Measurements from ENCODE around the gene LINC00632. TPM values are rescaled to one million over a fixed set of nuclear protein-coding genes. Genes with fewer than 3 reads are reported as not detected.

LINC00632 gene
- total and polyA plus RNA-seq, 11 donors, result 4.7 to 716 (median 55.8) TPM

DNA sequence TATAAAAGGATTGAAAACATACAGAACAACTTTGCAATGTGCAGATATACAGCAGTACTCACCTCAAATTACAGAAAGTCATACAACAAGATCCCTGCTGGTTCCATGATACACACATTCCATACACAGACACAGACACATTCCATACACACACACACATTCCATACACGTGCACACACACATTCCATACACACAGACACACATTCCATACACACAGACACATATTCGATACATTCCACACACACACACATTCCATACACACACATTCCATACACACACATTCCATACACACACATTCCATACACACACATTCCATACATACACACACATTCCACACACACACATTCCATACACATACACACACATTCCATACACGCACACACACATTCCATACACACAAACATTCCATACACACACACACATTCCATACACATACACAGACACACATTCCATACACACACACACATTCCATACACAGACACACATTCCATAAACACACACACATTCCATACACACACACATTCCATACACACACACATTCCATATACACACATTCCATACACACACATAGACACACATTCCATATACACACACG, 13.7 kb downstream of the LINC00632 start:
- no peak for TF ChIP-seq POLR2A (IDR thresholded peaks at IDR 0.05)
- TF ChIP-seq, protein P1, sequence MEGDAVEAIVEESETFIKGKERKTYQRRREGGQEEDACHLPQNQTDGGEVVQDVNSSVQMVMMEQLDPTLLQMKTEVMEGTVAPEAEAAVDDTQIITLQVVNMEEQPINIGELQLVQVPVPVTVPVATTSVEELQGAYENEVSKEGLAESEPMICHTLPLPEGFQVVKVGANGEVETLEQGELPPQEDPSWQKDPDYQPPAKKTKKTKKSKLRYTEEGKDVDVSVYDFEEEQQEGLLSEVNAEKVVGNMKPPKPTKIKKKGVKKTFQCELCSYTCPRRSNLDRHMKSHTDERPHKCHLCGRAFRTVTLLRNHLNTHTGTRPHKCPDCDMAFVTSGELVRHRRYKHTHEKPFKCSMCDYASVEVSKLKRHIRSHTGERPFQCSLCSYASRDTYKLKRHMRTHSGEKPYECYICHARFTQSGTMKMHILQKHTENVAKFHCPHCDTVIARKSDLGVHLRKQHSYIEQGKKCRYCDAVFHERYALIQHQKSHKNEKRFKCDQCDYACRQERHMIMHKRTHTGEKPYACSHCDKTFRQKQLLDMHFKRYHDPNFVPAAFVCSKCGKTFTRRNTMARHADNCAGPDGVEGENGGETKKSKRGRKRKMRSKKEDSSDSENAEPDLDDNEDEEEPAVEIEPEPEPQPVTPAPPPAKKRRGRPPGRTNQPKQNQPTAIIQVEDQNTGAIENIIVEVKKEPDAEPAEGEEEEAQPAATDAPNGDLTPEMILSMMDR (IDR thresholded peaks at IDR 0.05), result no peak
- 45 to 62% (median 53%) methylated on average over 4 of the region's 4 CpGs for WGBS, 4 donors

DNA sequence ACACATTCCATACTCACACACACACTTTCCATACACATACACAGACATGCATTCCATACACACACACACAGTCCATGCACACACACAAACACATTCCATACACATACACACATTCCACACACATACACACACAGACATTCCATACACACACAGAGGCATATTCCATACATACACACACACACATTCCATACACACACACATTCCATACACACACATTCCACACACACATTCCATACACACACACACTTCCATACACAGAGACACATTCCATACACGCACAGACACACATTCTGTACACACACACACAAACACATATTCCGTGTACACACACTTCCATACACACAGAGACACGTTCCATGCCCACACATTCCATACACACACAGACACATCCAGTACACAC, 14.8 kb downstream of the LINC00632 start:
- Histone ChIP-seq H3K4me3 (no peak overlapping the region), H3K27me3 (no peaks in the 10 kb centered on the region), H3K9me3 (no peaks in the 10 kb centered on the region), H3K27ac (no peak overlapping the region), H3K4me1 (no peaks in the 10 kb centered on the region), H3K36me3 (no peaks in the 10 kb centered on the region)
- WGBS, 4 donors, result 77 to 92% (median 90%) methylated on average over 3 of the region's 3 CpGs
- DNase-seq (no peak), ATAC-seq (no peak)
- TF ChIP-seq, protein P1 (IDR thresholded peaks at IDR 0.05), result no peak
- no peak for TF ChIP-seq POLR2A (IDR thresholded peaks at IDR 0.05)
- intact Hi-C loops (cut with DNase I), result loop anchor here in 1 of 10 donors (10.0 kb wide), 1 partner anchor 60 kb away; no protein-coding TSS in a partner anchor

More for the DNA sequence above, 13.7 kb downstream of the LINC00632 start:
- H3K36me3 ChIP-seq, result no peaks in the 10 kb centered on the region
- intact Hi-C loops (cut with DNase I), result loop anchor here in 1 of 10 donors (10.0 kb wide), 1 partner anchor 58 kb away; no protein-coding TSS in a partner anchor
- no peak for DNase-seq
- no peak overlapping the region for H3K4me3 ChIP-seq
- no peak for ATAC-seq
- H3K9me3 ChIP-seq, result no peaks in the 10 kb centered on the region
- H3K4me1 ChIP-seq, result no peaks in the 10 kb centered on the region
- no peaks in the 10 kb centered on the region for H3K27me3 ChIP-seq
- no peak overlapping the region for H3K27ac ChIP-seq

DNA sequence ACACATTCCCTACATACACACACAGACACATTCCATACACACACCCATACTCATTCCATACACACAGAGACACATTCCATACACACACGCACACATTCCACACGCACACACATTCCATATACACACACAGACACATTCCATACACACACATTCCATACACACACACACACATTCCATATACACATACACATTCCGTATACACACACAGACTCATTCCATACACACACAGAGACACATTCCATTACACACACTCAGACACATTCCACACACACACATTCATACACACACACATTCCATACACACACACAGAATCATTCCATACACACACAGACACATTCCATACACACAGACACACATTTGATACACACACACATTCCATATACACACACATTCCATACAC, 15.2 kb downstream of the LINC00632 start:
- Histone ChIP-seq H3K27ac (no peak overlapping the region), H3K4me1 (no peaks in the 10 kb centered on the region), H3K4me3 (no peak overlapping the region), H3K36me3 (no peaks in the 10 kb centered on the region), H3K9me3 (no peaks in the 10 kb centered on the region), H3K27me3 (no peaks in the 10 kb centered on the region)
- WGBS, 4 donors, result 67 to 88% (median 76%) methylated on average over 3 of the region's 3 CpGs
- ATAC-seq, result no peak
- TF ChIP-seq POLR2A (IDR thresholded peaks at IDR 0.05), result no peak
- TF ChIP-seq, protein P1 (IDR thresholded peaks at IDR 0.05), result no peak
- no peak for DNase-seq
- intact Hi-C loops (cut with DNase I), result loop anchor here in 1 of 10 donors (10.0 kb wide), 1 partner anchor 60 kb away; no protein-coding TSS in a partner anchor

DNA sequence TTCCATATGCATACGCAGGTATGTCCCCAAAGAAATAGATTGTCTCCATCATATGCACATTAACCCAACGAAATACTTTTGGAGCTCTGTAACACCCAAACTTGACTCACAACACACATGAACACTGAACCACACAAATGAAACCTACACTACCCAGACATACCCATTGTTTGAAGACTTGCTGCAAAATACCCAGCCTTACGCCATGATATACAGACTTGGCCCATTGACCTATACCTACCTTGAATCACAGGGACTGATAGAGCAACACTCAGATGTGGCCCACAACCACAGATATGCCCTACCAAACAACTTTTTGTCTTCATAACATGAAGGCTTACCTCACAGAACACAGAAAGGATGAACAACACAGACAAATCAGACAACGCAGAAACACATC, 15.9 kb downstream of the LINC00632 start:
- no peak for TF ChIP-seq POLR2A (IDR thresholded peaks at IDR 0.05)
- TF ChIP-seq, protein P1 (IDR thresholded peaks at IDR 0.05), result no peak
- 88 to 97% (median 95%) methylated on average over 4 of the region's 4 CpGs for WGBS, 4 donors

More for the DNA sequence above, 15.9 kb downstream of the LINC00632 start:
- Histone ChIP-seq H3K4me3 (no peak overlapping the region), H3K4me1 (no peaks in the 10 kb centered on the region), H3K36me3 (no peaks in the 10 kb centered on the region), H3K27ac (no peak overlapping the region), H3K27me3 (no peaks in the 10 kb centered on the region), H3K9me3 (no peaks in the 10 kb centered on the region)
- intact Hi-C loops (cut with DNase I), result loop anchor here in 1 of 10 donors (10.0 kb wide), 1 partner anchor 61 kb away; no protein-coding TSS in a partner anchor
- DNase-seq, result no peak
- no peak for ATAC-seq

Measured in heart left ventricle (tissue), 16 donors.